HCT116 (cell line): Measurements from ENCODE around the gene NRXN2. TPM values are rescaled to one million over a fixed set of nuclear protein-coding genes. Genes with fewer than 3 reads are reported as not detected.

Source experiments
- ATAC-seq: fragments of 200-7000 bp; cut with Tn5 transposase; 2 replicates; pipeline ENCODE4 v1.9.1; 2020; ENCODE audit warnings: mild to moderate bottlenecking, moderate library complexity
- BruUV-seq: library from RNA; stranded (reverse); fragments of 400-500 nt; replicated peaks from 2 replicates; lab custom pipeline; 2021; lab: Mats Ljungman, UMichigan
- CTCF ChIA-PET: fragments of 300-600 bp; sonication (Branson Sonifier 250); formaldehyde crosslinking; loops from one replicate; lab custom pipeline; 2021; ENCODE audit warnings: antibody characterized with exemption; lab: Charles Lee
- POLR2A ChIA-PET: fragments of 300-600, 350-600 bp; sonication (Branson Sonifier 250); formaldehyde crosslinking; loops from one replicate; lab custom pipeline; 2021; ENCODE audit warnings: antibody characterized with exemption; lab: Charles Lee
- RAD21 ChIA-PET, 2 experiments: fragments of 300-600 bp; sonication (Branson Sonifier 250); formaldehyde crosslinking; loops; one replicate each; lab custom pipeline; 2023; ENCODE audit warnings: low total read pairs in 2 of 2; ENCODE audit not compliant: uncharacterized antibody in 2 of 2, unreplicated experiment in 2 of 2, low non-redundant PET in 1 of 2; lab: Charles Lee
- DNase-seq: peaks from one replicate; pipeline ENCODE4 v3.0.0-alpha.2; 2010; ENCODE audit warnings: low read depth, low spot score
- H2AFZ ChIP-seq: fragments of 200-600 bp; shearing (Covaris generic), sonication (generic); 2 replicates; pipeline ENCODE4 v1.6.1; 2017; ENCODE audit warnings: low read depth, mixed run types, mixed read lengths, antibody characterized with exemption, low read length; ENCODE audit not compliant: poor library complexity, severe bottlenecking
- H3K27ac ChIP-seq: 2 replicates; pipeline ENCODE4 v1.5.1; 2012; ENCODE audit warnings: low read depth, low read length
- H3K27me3 ChIP-seq: fragments of 200-600 bp; sonication (generic); 2 replicates; pipeline ENCODE4 v1.6.1; 2016; ENCODE audit warnings: mixed run types, low read length, mixed read lengths; ENCODE audit not compliant: insufficient read depth
- H3K36me3 ChIP-seq, 2 experiments: fragments of 200-500 bp in 1 of 2; fragments of 200-600 bp in 1 of 2; sonication (Bioruptor generic) in 1 of 2; sonication (generic) in 1 of 2; 2 replicates each; pipeline versions ENCODE4 v1.5.1 to v1.6.1; 2014 to 2016; ENCODE audit warnings: low read length in 2 of 2, inconsistent platforms in 1 of 2, mixed read lengths in 1 of 2, mixed run types in 1 of 2; ENCODE audit not compliant: insufficient read depth in 2 of 2, control insufficient read depth in 1 of 2
- H3K4me1 ChIP-seq, 2 experiments: fragments of 200-600 bp in 1 of 2; sonication (generic) in 1 of 2; 2 replicates each; pipeline versions ENCODE4 v1.5.1 to v1.6.1; 2012 to 2017; ENCODE audit warnings: low read length in 2 of 2, inconsistent platforms in 1 of 2, mild to moderate bottlenecking in 1 of 2, mixed read lengths in 1 of 2, mixed run types in 1 of 2, moderate library complexity in 1 of 2; ENCODE audit not compliant: insufficient read depth in 2 of 2, control insufficient read depth in 1 of 2
- H3K4me2 ChIP-seq: fragments of 200-600 bp; sonication (generic); 2 replicates; pipeline ENCODE4 v1.6.1; 2017; ENCODE audit warnings: mixed run types, low read length, mixed read lengths
- H3K4me3 ChIP-seq, 2 experiments: fragments of 200-600 bp in 1 of 2; sonication (generic) in 1 of 2; replicated peaks in 1 of 2; 2 replicates each; pipeline ENCODE4 v1.5.1; 2011 to 2016; ENCODE audit warnings: low read length in 2 of 2, control low read depth in 1 of 2, low read depth in 1 of 2, mild to moderate bottlenecking in 1 of 2, mixed read lengths in 1 of 2, mixed run types in 1 of 2
- H3K79me2 ChIP-seq: fragments of 200-600 bp; sonication (generic); 2 replicates; pipeline ENCODE4 v1.6.1; 2017; ENCODE audit warnings: mild to moderate bottlenecking, mixed run types, low read length, moderate library complexity, mixed read lengths; ENCODE audit not compliant: insufficient read depth
- H3K9ac ChIP-seq: fragments of 200-600 bp; sonication (generic); 2 replicates; pipeline ENCODE4 v1.6.1; 2016; ENCODE audit warnings: low read length, mixed read lengths
- H3K9me2 ChIP-seq: fragments of 200-600 bp; sonication (generic), shearing (Covaris generic); 2 replicates; pipeline ENCODE4 v1.6.1; 2017; ENCODE audit warnings: mixed run types, mild to moderate bottlenecking, moderate library complexity; ENCODE audit not compliant: insufficient read depth
- H3K9me3 ChIP-seq, 2 experiments: fragments of 200-500 bp in 1 of 2; fragments of 200-600 bp in 1 of 2; sonication (Bioruptor generic) in 1 of 2; sonication (generic) in 1 of 2; 2 replicates each; pipeline ENCODE4 v1.6.1; 2014 to 2017; ENCODE audit warnings: low read length in 2 of 2, mixed read lengths in 2 of 2, inconsistent platforms in 1 of 2, low read depth in 1 of 2, mild to moderate bottlenecking in 1 of 2, mixed run types in 1 of 2, moderate library complexity in 1 of 2; ENCODE audit not compliant: control insufficient read depth in 1 of 2, insufficient read depth in 1 of 2
- H4K20me1 ChIP-seq: fragments of 200-600 bp; sonication (generic), shearing (Covaris generic); 2 replicates; pipeline ENCODE4 v1.6.1; 2017; ENCODE audit warnings: mixed run types, mild to moderate bottlenecking, moderate library complexity; ENCODE audit not compliant: insufficient read depth
- ATF3 ChIP-seq: IDR thresholded peaks from 2 replicates; pipeline ENCODE4 v1.6.1; 2012
- CEBPB ChIP-seq: IDR thresholded peaks from 2 replicates; pipeline ENCODE4 v1.6.1; 2012; ENCODE audit warnings: low read depth
- EZH2 ChIP-seq: fragments of 200-600 bp; sonication (generic); IDR thresholded peaks from 2 replicates; pipeline ENCODE4 v1.6.1; 2017; ENCODE audit warnings: antibody characterized with exemption, mixed run types
- FOSL1 ChIP-seq: IDR thresholded peaks from 2 replicates; pipeline ENCODE4 v1.6.1; 2012; ENCODE audit warnings: low read depth
- JUND ChIP-seq: IDR thresholded peaks from 2 replicates; pipeline ENCODE4 v1.6.1; 2012
- POLR2AphosphoS5 ChIP-seq: IDR thresholded peaks from 2 replicates; pipeline ENCODE4 v1.6.1; 2011; ENCODE audit warnings: mild to moderate bottlenecking, low read depth, low read length, moderate library complexity
- RAD21 ChIP-seq: IDR thresholded peaks from 2 replicates; pipeline ENCODE4 v1.6.1; 2012; ENCODE audit warnings: low read depth, mild to moderate bottlenecking
- REST ChIP-seq: IDR thresholded peaks from 2 replicates; pipeline ENCODE4 v1.6.1; 2012; ENCODE audit warnings: low read depth
- SIN3A ChIP-seq: IDR thresholded peaks from 2 replicates; pipeline ENCODE4 v1.6.1; 2012; ENCODE audit warnings: low read depth
- SP1 ChIP-seq: IDR thresholded peaks from 2 replicates; pipeline ENCODE4 v1.6.1; 2012; ENCODE audit warnings: low read depth
- SRF ChIP-seq: IDR thresholded peaks from 2 replicates; pipeline ENCODE4 v1.6.1; 2012; ENCODE audit warnings: low read depth
- TCF7L2 ChIP-seq: IDR thresholded peaks from 2 replicates; pipeline ENCODE4 v1.7.0; 2011; ENCODE audit warnings: borderline replicate concordance, inconsistent platforms; ENCODE audit not compliant: insufficient read depth, insufficient read length; ENCODE audit errors: extremely low read depth
- YY1 ChIP-seq: IDR thresholded peaks from 2 replicates; pipeline ENCODE4 v1.6.1; 2011; ENCODE audit warnings: low read length, low read depth, moderate library complexity, mild to moderate bottlenecking; ENCODE audit not compliant: insufficient replicate concordance; ENCODE audit errors: extremely low read depth
- ZFX ChIP-seq: fragments of 450-650 bp; IDR thresholded peaks from 2 replicates; pipeline ENCODE4 v1.6.1; 2017
- ZNF274 ChIP-seq: fragments of 200-500 bp; sonication (Bioruptor generic); IDR thresholded peaks from 2 replicates; pipeline ENCODE4 v1.6.1; 2014; ENCODE audit warnings: mild to moderate bottlenecking, low read depth, low read length, inconsistent platforms
- intact Hi-C: fragments of 100-400 bp; cut with micrococcal nuclease; formaldehyde crosslinking; loops from 2 replicates; pipeline ENCODE4 v1.10.0; 2022
- total RNA-seq: library from RNA; stranded (reverse); gene quantifications from one replicate; pipeline ENCODE4 v1.2.1, GENCODE V29; 2021; ENCODE audit not compliant: unreplicated experiment
- TF ChIP-seq, protein P1 (sequence below): IDR thresholded peaks from 2 replicates; pipeline ENCODE4 v1.6.1; 2012

NRXN2 gene
- total RNA-seq, 1 experiment from 2014 or later, result 1.5 TPM

DNA sequence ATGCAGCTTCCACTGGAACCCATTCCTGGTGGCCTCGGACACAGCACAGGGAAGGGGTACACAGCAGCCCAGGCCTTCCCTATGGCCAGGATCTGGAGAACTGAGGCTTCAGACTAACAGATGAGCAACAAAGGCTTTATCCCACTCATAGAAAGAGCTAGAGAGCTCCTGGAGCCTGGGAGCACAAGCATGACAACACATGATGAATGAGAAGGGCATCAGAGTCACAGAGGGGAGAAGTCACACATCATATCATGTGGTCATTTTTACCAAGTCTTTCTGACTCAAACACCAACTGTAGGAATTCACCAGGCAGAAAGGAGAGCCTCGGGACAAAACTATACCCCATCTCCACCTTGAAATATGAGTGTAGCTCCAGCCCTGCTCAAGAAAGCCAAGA lies 43.2 kb downstream of the NRXN2 start:
- H3K4me2 ChIP-seq, result no peak overlapping the region
- H3K27ac ChIP-seq, result no peak overlapping the region
- H3K9me2 ChIP-seq, result no peaks in the 10 kb centered on the region
- intact Hi-C loops, result no loop called here
- TF ChIP-seq POLR2AphosphoS5 (no peak), JUND (no peak), RAD21 (no peak), ZFX (no peak), EZH2 (no peak), SP1 (no peak), CEBPB (no peak), ATF3 (no peak), ZNF274 (no peak), REST (no peak), FOSL1 (no peak), TCF7L2 (no peak), YY1 (no peak), SIN3A (no peak), SRF (no peak)
- TF ChIP-seq, protein P1, sequence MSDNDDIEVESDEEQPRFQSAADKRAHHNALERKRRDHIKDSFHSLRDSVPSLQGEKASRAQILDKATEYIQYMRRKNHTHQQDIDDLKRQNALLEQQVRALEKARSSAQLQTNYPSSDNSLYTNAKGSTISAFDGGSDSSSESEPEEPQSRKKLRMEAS, result no peak
- TF ChIP-seq, all 23 proteins: peak for 0
- Histone ChIP-seq H4K20me1 (no peaks in the 10 kb centered on the region), H3K9ac (no peak overlapping the region), H3K9me3 (no peaks in the 10 kb centered on the region), H3K4me3 (no peak overlapping the region), H3K36me3 (no peaks in the 10 kb centered on the region), H3K4me1 (peaks cover 0 to 9% of the 10 kb centered on the region in 2 experiments; a peak in 1 of 4 replicates), H3K79me2 (no peaks in the 10 kb centered on the region), H3K27me3 (peaks cover 42% of the 10 kb centered on the region; the same call in 1 of the 2 replicates), H2AFZ (no peak overlapping the region)
- CTCF ChIA-PET, result interaction anchor here (2.9 kb wide), 1 partner anchor 9 kb away, joined by 18 read pairs; no protein-coding TSS in a partner anchor
- DNase-seq (no peak), ATAC-seq (no peak)
- RAD21 ChIA-PET, result no interaction called here
- BruUV-seq, result no TSS peak
- POLR2A ChIA-PET, result no interaction called here
